Panc1 (cell line): Measurements from ENCODE around the gene EVI5. TPM values are rescaled to one million over a fixed set of nuclear protein-coding genes. Genes with fewer than 3 reads are reported as not detected.

Experiments used
- ATAC-seq: fragments of 200-7000 bp; cut with Tn5 transposase; 2 replicates; pipeline ENCODE4 v1.9.1; 2020; ENCODE audit warnings: mild to moderate bottlenecking, moderate library complexity
- BruUV-seq: library from RNA; stranded (reverse); fragments of 400-500 nt; replicated peaks from 2 replicates; lab custom pipeline; 2021; lab: Mats Ljungman, UMichigan
- CTCF ChIA-PET: fragments of 300-600 bp; sonication (Branson Sonifier 250); formaldehyde crosslinking; loops from one replicate; lab custom pipeline; 2022; ENCODE audit warnings: antibody characterized with exemption; lab: Charles Lee
- POLR2A ChIA-PET: fragments of 300-600 bp; sonication (Branson Sonifier 250); formaldehyde crosslinking; loops from one replicate; lab custom pipeline; 2022; ENCODE audit warnings: antibody characterized with exemption; lab: Charles Lee
- DNase-seq: peaks from one replicate; pipeline ENCODE4 v3.0.0-alpha.2; 2010; ENCODE audit warnings: low read depth, low spot score
- H3K27ac ChIP-seq: 2 replicates; pipeline ENCODE4 v1.5.1; 2011; ENCODE audit warnings: mild to moderate bottlenecking, low read length, inconsistent platforms
- H3K27me3 ChIP-seq: fragments of 200-500 bp; sonication (Bioruptor generic); 2 replicates; pipeline ENCODE4 v1.6.0; 2014; ENCODE audit warnings: low read length, inconsistent platforms; ENCODE audit not compliant: control insufficient read depth, insufficient read depth
- H3K36me3 ChIP-seq: fragments of 200-500 bp; sonication (Bioruptor generic); 2 replicates; pipeline ENCODE4 v1.5.1; 2014; ENCODE audit warnings: inconsistent platforms, mild to moderate bottlenecking, low read length, moderate library complexity; ENCODE audit not compliant: control insufficient read depth, insufficient read depth
- H3K4me1 ChIP-seq: 2 replicates; pipeline ENCODE4 v1.5.1; 2011; ENCODE audit warnings: inconsistent platforms, mild to moderate bottlenecking, low read length, moderate library complexity; ENCODE audit not compliant: control insufficient read depth, insufficient read depth
- H3K4me3 ChIP-seq, 2 experiments: 2 replicates each; pipeline ENCODE4 v1.5.1; 2011 to 2012; ENCODE audit warnings: low read depth in 2 of 2, low read length in 2 of 2, mild to moderate bottlenecking in 2 of 2, inconsistent platforms in 1 of 2, moderate library complexity in 1 of 2
- H3K9me3 ChIP-seq: fragments of 200-500 bp; sonication (Bioruptor generic); 2 replicates; pipeline ENCODE4 v1.5.1; 2014; ENCODE audit warnings: low read depth, mild to moderate bottlenecking, inconsistent platforms, low read length, moderate library complexity; ENCODE audit not compliant: control insufficient read depth, insufficient read depth
- CTCF ChIP-seq: fragments of 450-650 bp; IDR thresholded peaks from 2 replicates; pipeline ENCODE4 v1.5.1; 2017; ENCODE audit warnings: mild to moderate bottlenecking
- POLR2AphosphoS5 ChIP-seq: IDR thresholded peaks from 2 replicates; pipeline ENCODE4 v1.6.1; 2012; ENCODE audit warnings: mild to moderate bottlenecking, low read depth, low read length, moderate library complexity
- REST ChIP-seq, 2 experiments: IDR thresholded peaks; 2 replicates each; pipeline ENCODE4 v1.6.1; 2011 to 2012; ENCODE audit warnings: low read depth in 2 of 2, control low read depth in 1 of 2, low read length in 1 of 2, mild to moderate bottlenecking in 1 of 2, moderate library complexity in 1 of 2; ENCODE audit not compliant: insufficient read depth in 1 of 2
- SIN3A ChIP-seq: IDR thresholded peaks from 2 replicates; pipeline ENCODE4 v1.6.1; 2012; ENCODE audit warnings: low read depth, mild to moderate bottlenecking, low read length, moderate library complexity, borderline replicate concordance; ENCODE audit not compliant: insufficient read depth
- TCF7L2 ChIP-seq: IDR thresholded peaks from 2 replicates; pipeline ENCODE4 v1.6.1; 2011; ENCODE audit warnings: mild to moderate bottlenecking, low read depth, low read length, inconsistent platforms
- in situ Hi-C: cut with HindIII; loops from 2 replicates; pipeline ENCODE4 v1.10.0; 2016; ENCODE audit warnings: low sequenced_read_pairs, low pct_unique_long_range_greater_than_20kb
- intact Hi-C: fragments of 100-400 bp; cut with micrococcal nuclease; formaldehyde crosslinking; loops from one replicate; pipeline ENCODE4 v1.10.0; 2022; ENCODE audit not compliant: unreplicated experiment
- total RNA-seq: library from RNA; stranded (reverse); gene quantifications from one replicate; pipeline ENCODE4 v1.2.1, GENCODE V29; 2021; ENCODE audit not compliant: unreplicated experiment

The EVI5 gene
- total RNA-seq, 1 experiment from 2014 or later = 21.2 TPM

- no peaks in the 10 kb centered on the region for H3K9me3 ChIP-seq
- in situ Hi-C loops = no loop called here
- DNase-seq (no peak), ATAC-seq (no peak)
- ChIA-PET POLR2A (no interaction called here), CTCF (no interaction called here)
- no peak overlapping the region for H3K27ac ChIP-seq
- no peaks in the 10 kb centered on the region for H3K4me1 ChIP-seq
- no peaks in the 10 kb centered on the region for H3K36me3 ChIP-seq
- BruUV-seq = no TSS peak
- intact Hi-C loops = no loop called here
- H3K27me3 ChIP-seq = no peaks in the 10 kb centered on the region
- no peak overlapping the region for H3K4me3 ChIP-seq
- TF ChIP-seq POLR2AphosphoS5 = no peak
- no peak for TF ChIP-seq TCF7L2
- no peak for TF ChIP-seq REST (IDR thresholded peaks at IDR 0.05; ENCODE audit: insufficient read depth in 1 of 2, low read depth in 2 of 2, low read length in 1 of 2)
- TF ChIP-seq CTCF = no peak
- no peak for TF ChIP-seq SIN3A
These were observed 268.3 kb downstream of the EVI5 start for GRCh38 chr1:92516574-92516973.

GRCh38 chr1:92515796-92516201 lies 269.1 kb downstream of the EVI5 start:
- CTCF ChIA-PET = no interaction called here

More at GRCh38 chr1:92515796-92516201, 269.1 kb downstream of the EVI5 start:
- POLR2A ChIA-PET = no interaction called here
- intact Hi-C loops (no loop called here), in situ Hi-C loops (no loop called here)
- Histone ChIP-seq H3K27ac (no peak overlapping the region; the same call in 1 of the 2 replicates), H3K9me3 (no peaks in the 10 kb centered on the region), H3K4me3 (no peak overlapping the region), H3K36me3 (no peaks in the 10 kb centered on the region), H3K4me1 (no peaks in the 10 kb centered on the region), H3K27me3 (no peaks in the 10 kb centered on the region)
- TF ChIP-seq CTCF = no peak
- TF ChIP-seq REST (IDR thresholded peaks at IDR 0.05; ENCODE audit: insufficient read depth in 1 of 2, low read depth in 2 of 2, low read length in 1 of 2) = no peak
- TF ChIP-seq POLR2AphosphoS5 = no peak
- TF ChIP-seq SIN3A = no peak
- no peak for TF ChIP-seq TCF7L2
- no TSS peak for BruUV-seq
- ATAC-seq (no peak), DNase-seq (no peak)
